ENCODE measurements around the gene CREB5.
A peak's percentile ranks its signal among the peaks of the same experiment; 100 is the strongest.

The CREB5 gene

GRCh38 chr7:28854750-28855074 lies 442.4 kb downstream of the CREB5 start:
- peak; percentile 17 for FAIRE-seq

DNA sequence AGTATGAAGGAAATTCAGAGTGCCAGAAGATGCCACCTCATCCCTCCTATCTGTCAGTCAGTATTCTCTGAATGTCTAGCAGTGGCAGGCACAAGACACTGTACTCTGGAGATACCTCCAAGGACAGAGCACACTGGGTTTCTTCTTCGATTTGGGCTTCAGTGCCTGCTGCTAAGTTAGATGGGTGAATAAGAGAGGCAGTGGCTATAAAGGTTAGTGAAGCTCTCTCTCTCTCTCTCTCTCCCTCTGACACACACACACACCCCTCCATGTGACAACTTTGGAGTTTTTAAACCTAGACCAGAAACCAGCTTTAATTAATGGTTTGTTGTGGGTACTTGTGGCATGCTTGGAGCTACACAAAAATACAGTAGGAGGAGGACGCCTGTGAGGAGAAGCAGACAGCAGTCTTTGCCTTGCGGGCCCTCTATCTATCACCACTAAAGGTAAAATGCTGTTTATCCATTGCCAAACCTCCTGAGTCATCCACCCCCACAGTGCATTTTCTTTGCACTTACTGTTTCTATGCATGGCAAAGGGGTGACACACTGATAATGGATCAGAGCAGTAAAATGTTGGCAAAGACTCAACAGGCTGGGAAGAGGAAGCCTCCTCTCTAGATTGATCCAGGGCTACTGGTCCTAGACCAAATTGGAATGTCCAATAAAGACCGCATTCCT lies 443.4 kb downstream of the CREB5 start:
- DNase-seq (ENCODE audit: insufficient read length): no peak
- FAIRE-seq: peak; percentile 21
- TF ChIP-seq POLR2A (IDR thresholded peaks at IDR 0.05; ENCODE audit: low read depth, low read length): no peak
- TF ChIP-seq POLR2AphosphoS5 (IDR thresholded peaks at IDR 0.05; ENCODE audit: low read depth, low read length): no peak
- TF ChIP-seq TAF1 (IDR thresholded peaks at IDR 0.05; ENCODE audit: borderline replicate concordance, low read depth, low read length): no peak

More at GRCh38 chr7:28854750-28855074, 442.4 kb downstream of the CREB5 start:
- no peak for DNase-seq (ENCODE audit: insufficient read length)
- no peak for TF ChIP-seq POLR2A (IDR thresholded peaks at IDR 0.05; ENCODE audit: low read depth, low read length)
- no peak for TF ChIP-seq TAF1 (IDR thresholded peaks at IDR 0.05; ENCODE audit: borderline replicate concordance, low read depth, low read length)
- no peak for TF ChIP-seq POLR2AphosphoS5 (IDR thresholded peaks at IDR 0.05; ENCODE audit: low read depth, low read length)

GRCh38 chr7:28856656-28857055 lies 444.3 kb downstream of the CREB5 start:
- FAIRE-seq (no peak), DNase-seq (ENCODE audit: insufficient read length) (no peak)
- no peak for TF ChIP-seq TAF1 (IDR thresholded peaks at IDR 0.05; ENCODE audit: borderline replicate concordance, low read depth, low read length)
- TF ChIP-seq POLR2A (IDR thresholded peaks at IDR 0.05; ENCODE audit: low read depth, low read length): no peak
- no peak for TF ChIP-seq POLR2AphosphoS5 (IDR thresholded peaks at IDR 0.05; ENCODE audit: low read depth, low read length)

- FAIRE-seq (no peak), DNase-seq (ENCODE audit: insufficient read length) (no peak)
Measured at GRCh38 chr7:28858206-28858605, 445.9 kb downstream of the CREB5 start.

DNA sequence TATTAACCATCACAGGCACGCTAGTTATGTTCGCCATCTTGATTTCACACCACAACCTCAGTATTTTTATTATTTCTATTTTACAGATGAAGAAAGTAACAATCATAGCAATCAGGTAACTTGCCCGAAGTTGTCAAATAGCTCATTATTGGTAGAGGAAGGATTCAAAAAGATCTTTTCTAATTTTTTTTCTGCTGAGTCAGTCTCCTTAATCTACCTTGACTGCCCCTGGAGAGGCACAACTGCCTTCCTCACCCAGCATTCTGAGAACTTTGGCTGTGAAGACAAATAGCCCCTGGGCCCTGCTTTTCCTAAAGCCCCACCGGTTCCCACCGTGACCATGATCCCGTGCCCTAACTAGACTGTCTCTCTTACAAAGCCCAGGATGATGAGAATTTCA lies 446.6 kb downstream of the CREB5 start:
- no peak for TF ChIP-seq POLR2A (IDR thresholded peaks at IDR 0.05; ENCODE audit: low read depth, low read length)
- no peak for TF ChIP-seq TAF1 (IDR thresholded peaks at IDR 0.05; ENCODE audit: borderline replicate concordance, low read depth, low read length)
- TF ChIP-seq POLR2AphosphoS5 (IDR thresholded peaks at IDR 0.05; ENCODE audit: low read depth, low read length): no peak
- FAIRE-seq: no peak
- no peak for DNase-seq (ENCODE audit: insufficient read length)

More at GRCh38 chr7:28858206-28858605, 445.9 kb downstream of the CREB5 start:
- no peak for TF ChIP-seq TAF1 (IDR thresholded peaks at IDR 0.05; ENCODE audit: borderline replicate concordance, low read depth, low read length)
- no peak for TF ChIP-seq POLR2A (IDR thresholded peaks at IDR 0.05; ENCODE audit: low read depth, low read length)
- TF ChIP-seq POLR2AphosphoS5 (IDR thresholded peaks at IDR 0.05; ENCODE audit: low read depth, low read length): no peak

DNA sequence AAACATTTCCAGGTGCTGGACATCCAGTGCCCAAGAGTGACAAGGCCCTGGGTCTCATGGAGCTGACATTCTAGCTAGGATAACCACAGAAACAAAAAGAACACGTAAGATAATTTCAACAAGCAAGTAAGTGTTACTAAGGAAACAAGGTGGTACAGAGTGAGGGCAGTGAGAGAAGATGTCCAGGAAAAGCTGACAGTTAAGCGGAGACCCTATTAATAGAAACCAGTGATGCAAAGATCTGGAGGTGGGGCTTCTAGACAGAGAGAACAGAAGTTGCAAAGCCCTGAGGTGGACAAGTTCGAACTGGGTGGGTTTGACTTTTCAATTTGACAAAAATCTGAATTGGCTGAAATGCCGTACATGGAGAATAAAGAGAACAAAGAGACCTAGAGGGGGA lies 449.5 kb downstream of the CREB5 start:
- TF ChIP-seq POLR2A (IDR thresholded peaks at IDR 0.05; ENCODE audit: low read depth, low read length): no peak
- TF ChIP-seq POLR2AphosphoS5 (IDR thresholded peaks at IDR 0.05; ENCODE audit: low read depth, low read length): no peak
- TF ChIP-seq TAF1 (IDR thresholded peaks at IDR 0.05; ENCODE audit: borderline replicate concordance, low read depth, low read length): no peak
- no peak for FAIRE-seq

GRCh38 chr7:28862595-28863272 lies 450.4 kb downstream of the CREB5 start:
- DNase-seq (ENCODE audit: insufficient read length) (no peak), FAIRE-seq (no peak)
- no peak for TF ChIP-seq TAF1 (IDR thresholded peaks at IDR 0.05; ENCODE audit: borderline replicate concordance, low read depth, low read length)
- TF ChIP-seq POLR2A (IDR thresholded peaks at IDR 0.05; ENCODE audit: low read depth, low read length): no peak
- no peak for TF ChIP-seq POLR2AphosphoS5 (IDR thresholded peaks at IDR 0.05; ENCODE audit: low read depth, low read length)

More for the DNA sequence above, 449.5 kb downstream of the CREB5 start:
- no peak for DNase-seq (ENCODE audit: insufficient read length)

DNA sequence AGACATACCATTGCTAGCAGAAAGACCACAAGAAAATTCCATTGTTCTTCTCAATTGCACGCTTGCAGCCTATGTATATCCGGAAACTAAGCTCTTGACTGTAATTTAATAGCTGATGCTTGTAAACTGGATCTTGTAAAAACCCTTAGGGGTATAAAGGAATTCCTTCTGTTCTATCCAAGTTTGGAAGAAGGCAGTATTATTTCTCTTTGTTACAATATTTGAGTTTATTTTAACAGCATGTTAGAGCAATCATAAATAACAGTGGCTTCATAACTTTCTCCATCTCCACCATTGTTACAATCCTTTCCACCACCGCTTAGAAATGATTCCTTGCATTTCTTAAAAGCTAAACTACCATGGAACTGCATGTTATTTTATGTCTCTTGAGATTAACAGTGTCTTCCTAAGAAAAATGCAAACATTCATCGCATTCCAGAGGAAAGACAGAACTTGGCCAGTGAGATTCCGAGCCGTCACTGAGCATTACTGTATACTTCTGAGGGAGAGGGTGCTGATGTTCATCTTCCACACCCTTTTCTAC lies 453.4 kb downstream of the CREB5 start:
- FAIRE-seq (no peak), DNase-seq (ENCODE audit: insufficient read length) (no peak)
- no peak for TF ChIP-seq POLR2A (IDR thresholded peaks at IDR 0.05; ENCODE audit: low read depth, low read length)
- TF ChIP-seq TAF1 (IDR thresholded peaks at IDR 0.05; ENCODE audit: borderline replicate concordance, low read depth, low read length): no peak
- TF ChIP-seq POLR2AphosphoS5 (IDR thresholded peaks at IDR 0.05; ENCODE audit: low read depth, low read length): no peak

DNA sequence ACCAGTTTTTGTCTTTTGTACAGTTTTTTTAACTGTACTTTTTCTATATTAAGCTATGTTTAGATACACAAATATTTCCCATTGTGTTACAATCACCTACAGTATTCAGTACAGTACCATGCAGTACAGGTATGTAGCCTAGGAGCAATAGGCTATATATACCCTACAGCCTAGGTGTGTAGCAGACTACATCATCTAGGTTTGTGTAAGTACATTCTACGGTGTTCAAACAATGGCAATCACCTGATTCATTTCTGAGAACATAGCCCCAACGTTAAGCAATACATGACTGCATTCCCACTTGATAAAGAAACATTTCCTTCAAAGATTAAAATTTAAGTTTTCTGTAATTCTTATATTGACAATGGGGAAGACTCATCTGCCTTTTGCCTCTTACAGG lies 456.4 kb downstream of the CREB5 start:
- FAIRE-seq: no peak
- TF ChIP-seq TAF1 (IDR thresholded peaks at IDR 0.05; ENCODE audit: borderline replicate concordance, low read depth, low read length) (no peak), POLR2A (IDR thresholded peaks at IDR 0.05; ENCODE audit: low read depth, low read length) (no peak), POLR2AphosphoS5 (IDR thresholded peaks at IDR 0.05; ENCODE audit: low read depth, low read length) (no peak)
- no peak for DNase-seq (ENCODE audit: insufficient read length)

DNA sequence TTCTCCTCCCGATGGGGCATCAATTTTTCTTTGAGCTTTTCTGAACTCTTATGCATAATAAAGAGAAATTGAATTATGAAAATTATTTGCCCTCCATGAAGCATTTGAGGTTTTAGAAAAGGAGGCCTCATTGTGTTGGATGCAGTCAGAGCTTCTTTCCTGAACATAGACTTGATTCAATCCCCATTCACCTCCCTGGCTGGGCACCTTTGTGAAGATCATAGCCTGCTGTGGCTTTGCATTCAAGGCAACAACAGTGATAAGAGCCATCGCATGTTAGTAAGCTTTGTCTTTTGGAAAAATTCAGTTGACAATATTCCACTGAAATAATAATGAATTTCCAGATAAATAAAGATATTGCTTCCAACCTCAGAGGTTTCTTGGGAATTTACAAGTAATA lies 458.8 kb downstream of the CREB5 start:
- no peak for DNase-seq (ENCODE audit: insufficient read length)
- no peak for TF ChIP-seq POLR2A (IDR thresholded peaks at IDR 0.05; ENCODE audit: low read depth, low read length)
- no peak for TF ChIP-seq TAF1 (IDR thresholded peaks at IDR 0.05; ENCODE audit: borderline replicate concordance, low read depth, low read length)
- no peak for TF ChIP-seq POLR2AphosphoS5 (IDR thresholded peaks at IDR 0.05; ENCODE audit: low read depth, low read length)
- FAIRE-seq: no peak

- DNase-seq (ENCODE audit: insufficient read length) (no peak), FAIRE-seq (no peak)
- TF ChIP-seq TAF1 (IDR thresholded peaks at IDR 0.05; ENCODE audit: borderline replicate concordance, low read depth, low read length) (no peak), POLR2A (IDR thresholded peaks at IDR 0.05; ENCODE audit: low read depth, low read length) (no peak), POLR2AphosphoS5 (IDR thresholded peaks at IDR 0.05; ENCODE audit: low read depth, low read length) (no peak)
Measured at GRCh38 chr7:28871631-28872030, 459.3 kb downstream of the CREB5 start.

GRCh38 chr7:28872226-28872625 lies 459.9 kb downstream of the CREB5 start:
- DNase-seq (ENCODE audit: insufficient read length) (no peak), FAIRE-seq (no peak)
- TF ChIP-seq POLR2A (IDR thresholded peaks at IDR 0.05; ENCODE audit: low read depth, low read length) (no peak), TAF1 (IDR thresholded peaks at IDR 0.05; ENCODE audit: borderline replicate concordance, low read depth, low read length) (no peak), POLR2AphosphoS5 (IDR thresholded peaks at IDR 0.05; ENCODE audit: low read depth, low read length) (no peak)

Data from GM12892 (cell line).